GM19193 (cell line): ENCODE results near the gene GIT2.
A peak's percentile ranks its signal among the peaks of the same experiment; 100 is the strongest.

Source experiments
- POLR2A ChIP-seq: IDR thresholded peaks from 4 replicates; pipeline ENCODE4 v1.6.1; 2011; ENCODE audit not compliant: insufficient read depth, insufficient read length; ENCODE audit errors: extremely low read depth

The GIT2 gene

DNA sequence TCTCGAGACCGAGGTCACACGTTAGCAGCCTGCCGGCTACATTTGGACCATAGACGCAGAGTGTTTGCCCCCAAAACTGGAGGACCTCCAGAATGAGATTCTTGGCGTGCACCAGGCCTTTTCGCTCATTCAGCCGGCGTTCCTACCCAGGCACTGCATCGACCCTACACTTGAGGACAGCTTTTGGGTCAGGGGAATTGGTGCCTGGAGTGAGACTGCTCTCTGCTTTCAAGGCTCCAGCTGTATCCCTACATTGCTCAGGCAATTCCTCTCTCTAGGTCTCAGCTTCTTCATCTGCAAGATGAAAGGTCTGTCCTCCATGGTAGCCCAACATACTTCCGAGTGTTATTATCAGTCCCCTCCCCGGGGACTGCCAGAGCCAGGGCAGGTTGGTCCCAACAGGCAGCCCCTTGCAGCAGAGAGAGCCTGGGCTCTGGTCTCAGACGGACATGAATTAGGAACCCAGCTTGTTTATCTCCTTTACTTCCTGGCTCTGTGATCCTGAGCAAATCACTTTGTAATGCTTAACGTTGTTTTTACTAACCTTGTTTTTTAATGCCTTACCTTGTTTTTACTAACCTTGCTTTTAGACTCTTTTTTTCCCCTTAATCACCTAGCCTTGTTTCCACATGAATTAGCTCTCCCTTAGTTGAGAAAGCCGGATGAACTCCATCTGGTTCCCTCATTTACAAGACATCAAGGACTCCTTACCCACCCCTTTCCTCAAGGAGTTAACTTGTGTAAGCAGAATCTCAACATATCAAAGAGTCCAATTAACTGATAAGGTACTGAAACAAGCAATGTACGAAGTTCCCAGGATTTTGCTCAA, 95.2 kb downstream of the GIT2 start:
- TF ChIP-seq POLR2A: no peak

DNA sequence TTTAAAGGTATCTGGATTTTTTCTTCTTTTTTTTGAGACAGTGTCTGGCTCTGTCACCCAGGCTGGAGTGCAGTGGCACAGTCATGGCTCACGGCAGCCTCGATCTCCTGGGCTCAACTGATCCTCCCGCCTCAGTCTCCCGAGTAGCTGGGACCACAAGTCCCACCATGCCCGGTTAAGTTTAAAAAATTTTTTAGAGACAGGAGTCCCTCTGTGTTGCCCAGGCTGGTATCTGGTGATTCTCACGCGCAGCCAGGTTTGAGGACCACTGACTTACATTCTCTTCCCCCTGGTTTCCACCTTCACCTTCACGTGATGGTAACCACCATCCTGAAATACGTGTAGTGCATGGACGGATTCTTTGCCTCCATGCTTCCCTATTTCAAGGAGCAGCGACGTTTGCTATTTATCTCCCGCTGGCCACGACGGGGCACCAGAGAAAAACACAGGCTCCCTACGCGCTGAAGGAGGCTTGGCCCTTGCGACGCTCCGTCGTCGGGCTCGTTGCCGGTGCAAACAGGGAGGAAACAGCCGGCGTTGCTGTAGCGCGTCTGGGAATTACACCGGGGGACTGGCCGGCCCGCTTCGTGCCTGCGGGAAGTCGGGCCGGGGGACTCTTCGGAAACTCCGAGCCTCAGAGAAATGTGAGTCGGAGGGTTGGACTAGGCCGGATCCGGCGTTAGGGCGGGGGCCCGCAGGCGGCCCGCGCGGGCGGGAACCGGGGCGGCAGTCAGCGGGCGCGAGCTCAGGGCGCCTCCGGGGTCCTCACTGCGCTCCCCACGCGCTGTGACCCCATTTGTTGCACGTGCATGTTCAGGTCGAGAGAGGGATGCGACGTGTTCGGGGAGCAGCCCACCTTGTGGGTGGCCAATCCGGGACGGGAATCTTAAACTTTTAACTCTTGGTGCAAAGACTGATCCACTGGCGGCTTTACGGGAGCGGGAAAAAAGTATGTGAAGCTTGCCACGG, 96.1 kb downstream of the GIT2 start, which contains the start of gene TCHP:
Gene TCHP, plus strand, starts transcription at position 492 of the 969 bp plus-strand sequence. CDS start 2,753 bp downstream, outside the sequence.
- peak; percentile 80 for TF ChIP-seq POLR2A

DNA sequence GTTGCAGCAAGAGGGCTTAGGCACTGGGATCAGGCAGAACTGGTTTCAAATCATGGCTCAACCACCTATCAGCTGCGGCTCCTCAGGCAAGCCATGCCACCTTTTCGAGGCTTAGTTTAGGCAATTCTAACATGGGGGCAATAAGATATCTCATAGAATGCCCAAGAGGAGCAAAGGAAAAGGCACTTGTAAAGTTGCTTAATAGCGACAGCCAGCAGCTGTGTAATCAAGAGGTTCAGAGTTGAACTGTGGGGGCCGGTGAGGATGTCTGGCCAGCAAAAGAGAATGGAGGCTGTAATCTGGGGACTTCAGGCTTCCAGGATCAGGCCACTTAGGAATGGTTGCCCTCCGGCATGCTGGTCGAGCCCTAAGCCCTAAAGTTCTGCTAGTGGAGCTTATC, 99.1 kb downstream of the GIT2 start:
- TF ChIP-seq POLR2A: no peak

DNA sequence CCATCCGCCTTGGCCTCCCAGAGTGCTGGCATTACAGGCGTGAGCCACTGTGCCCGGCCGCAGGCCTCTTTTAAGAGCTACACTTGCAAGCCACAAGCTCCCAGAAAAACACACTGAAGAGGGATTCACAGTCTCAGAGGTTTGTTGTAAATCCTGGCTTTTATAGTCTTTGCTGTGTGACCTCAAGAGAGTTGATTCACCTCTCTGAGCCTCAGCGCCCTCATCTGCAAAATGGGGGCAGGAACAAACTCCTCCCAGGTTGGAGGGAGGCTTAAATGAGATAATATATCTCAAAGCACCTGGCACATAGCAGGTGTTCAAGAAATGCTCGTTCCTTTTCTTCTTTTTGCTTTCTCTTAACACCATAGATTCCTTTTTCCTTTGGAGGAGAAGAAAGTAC, 100.0 kb downstream of the GIT2 start:
- no peak for TF ChIP-seq POLR2A

DNA sequence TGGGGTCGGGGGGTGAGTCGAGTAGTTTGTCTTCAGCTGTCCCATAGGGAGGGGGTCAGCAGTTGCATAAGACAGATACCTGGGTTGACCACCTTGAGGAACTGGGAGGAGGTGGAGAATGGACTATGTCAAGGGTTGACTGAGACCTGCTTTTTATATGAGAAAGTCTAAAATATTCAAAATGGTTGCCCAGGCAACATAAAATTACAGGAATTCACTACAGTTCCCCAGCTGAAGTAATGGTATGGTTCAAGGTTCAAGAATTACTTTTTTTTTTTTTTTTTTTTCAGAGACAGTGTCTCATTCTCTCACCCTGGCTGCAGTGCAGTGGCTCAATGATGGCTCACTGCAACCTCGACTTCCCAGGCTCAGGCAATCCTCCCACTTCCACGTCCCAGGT, 101.2 kb downstream of the GIT2 start:
- TF ChIP-seq POLR2A: no peak

DNA sequence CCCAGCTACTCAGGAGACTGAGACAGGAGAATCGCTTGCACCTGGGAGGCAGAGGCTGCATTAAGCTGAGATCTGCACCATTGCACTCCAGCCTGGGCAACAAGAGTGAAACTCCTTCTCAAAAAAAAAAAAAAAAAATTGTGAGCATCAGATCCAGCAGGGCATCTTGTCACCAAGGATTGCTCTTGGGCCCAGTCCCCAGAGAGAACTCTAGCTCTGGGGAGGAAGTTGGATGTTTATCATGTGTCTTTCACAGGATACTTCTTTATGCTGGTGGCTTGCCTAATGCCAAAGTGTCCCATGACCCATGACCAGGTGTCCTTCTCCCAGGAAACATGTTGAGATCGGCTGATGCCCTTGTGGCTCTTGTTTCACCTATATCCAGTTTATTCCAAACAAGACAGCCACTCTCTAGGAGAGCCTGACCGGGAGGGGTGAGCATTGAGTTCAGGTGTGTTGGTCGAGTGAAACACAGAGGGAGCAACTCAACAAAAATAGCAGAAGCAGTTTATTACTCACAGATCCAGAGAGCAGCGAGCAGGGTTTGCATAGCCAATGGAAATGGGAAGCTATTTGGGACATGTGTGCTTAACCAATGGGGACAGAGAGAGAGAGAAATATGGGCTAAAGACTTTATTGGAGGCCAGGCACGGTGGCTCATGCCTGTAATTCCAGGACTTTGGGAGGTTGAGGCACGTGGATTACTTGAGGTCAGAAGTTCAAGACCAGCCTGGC, 102.7 kb downstream of the GIT2 start:
- TF ChIP-seq POLR2A: no peak

DNA sequence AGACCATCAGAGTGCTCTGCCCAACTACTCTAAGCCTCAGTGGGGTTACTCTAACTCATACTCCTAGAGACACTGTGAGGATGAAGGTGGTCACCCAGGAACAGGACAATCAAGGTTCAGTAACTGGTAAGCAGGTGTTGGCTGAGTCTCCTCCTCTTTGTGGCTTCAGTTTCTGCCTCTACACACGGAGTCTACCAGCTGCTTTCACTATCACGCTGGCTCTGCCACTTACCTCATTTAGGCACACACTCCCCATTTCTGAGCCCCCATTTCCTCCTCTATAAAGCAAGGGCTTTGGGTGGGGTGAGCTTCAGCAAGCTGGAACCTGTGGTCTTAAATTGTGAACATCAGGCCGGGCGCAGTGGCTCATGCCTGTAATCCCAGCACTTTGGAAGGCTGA, 103.4 kb downstream of the GIT2 start:
- no peak for TF ChIP-seq POLR2A

DNA sequence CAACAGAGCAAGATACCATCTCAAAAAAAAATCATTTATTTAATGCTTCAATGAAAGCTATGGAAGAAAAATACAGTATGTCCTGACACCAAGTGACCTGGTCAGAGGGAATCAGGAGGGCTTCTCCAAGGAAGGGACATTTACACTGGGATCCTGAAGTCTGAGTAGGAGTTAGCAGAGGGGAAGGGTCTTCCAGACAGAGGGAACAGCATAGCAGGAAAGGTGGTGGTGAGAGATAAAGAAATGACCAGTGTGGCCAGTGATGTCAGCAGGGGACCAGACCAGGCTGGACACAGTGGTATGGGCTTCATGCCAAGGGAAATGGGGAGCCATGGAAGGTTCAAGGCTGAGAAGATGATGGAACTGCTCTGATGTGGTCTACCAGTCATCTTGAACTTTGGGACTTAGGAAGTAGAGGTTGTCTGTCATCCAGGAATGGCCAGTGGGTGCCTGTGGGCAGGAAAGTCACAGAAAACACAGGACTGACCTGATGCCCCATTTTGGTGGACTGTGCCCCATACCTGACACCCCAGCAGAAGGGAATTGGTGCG, 103.9 kb downstream of the GIT2 start:
- TF ChIP-seq POLR2A: no peak

DNA sequence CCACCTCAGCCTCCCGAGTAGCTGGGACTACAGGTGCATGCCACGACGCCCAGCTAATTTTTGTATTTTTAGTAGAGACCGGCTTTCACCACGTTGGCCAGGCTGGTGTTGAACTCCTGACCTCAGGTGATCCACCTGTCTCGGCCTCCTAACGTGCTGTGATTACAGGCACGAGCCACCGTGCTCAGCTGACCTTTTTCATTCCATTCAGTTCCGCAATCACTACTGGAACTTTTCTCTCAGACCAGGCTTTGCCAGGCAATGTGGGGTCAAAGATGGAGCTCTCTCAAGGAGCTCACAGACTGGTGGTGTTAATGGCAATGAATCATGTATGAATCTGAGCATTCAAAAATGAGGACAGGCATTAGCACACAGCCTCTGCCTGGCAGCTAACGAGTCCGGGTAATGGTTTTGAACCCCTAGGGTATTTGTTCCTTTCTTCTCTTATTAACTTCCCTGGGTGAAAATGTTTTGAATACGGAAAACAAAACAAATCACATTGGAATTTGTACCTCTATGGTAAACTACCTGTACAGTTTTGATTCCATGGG, 105.5 kb downstream of the GIT2 start:
- no peak for TF ChIP-seq POLR2A

DNA sequence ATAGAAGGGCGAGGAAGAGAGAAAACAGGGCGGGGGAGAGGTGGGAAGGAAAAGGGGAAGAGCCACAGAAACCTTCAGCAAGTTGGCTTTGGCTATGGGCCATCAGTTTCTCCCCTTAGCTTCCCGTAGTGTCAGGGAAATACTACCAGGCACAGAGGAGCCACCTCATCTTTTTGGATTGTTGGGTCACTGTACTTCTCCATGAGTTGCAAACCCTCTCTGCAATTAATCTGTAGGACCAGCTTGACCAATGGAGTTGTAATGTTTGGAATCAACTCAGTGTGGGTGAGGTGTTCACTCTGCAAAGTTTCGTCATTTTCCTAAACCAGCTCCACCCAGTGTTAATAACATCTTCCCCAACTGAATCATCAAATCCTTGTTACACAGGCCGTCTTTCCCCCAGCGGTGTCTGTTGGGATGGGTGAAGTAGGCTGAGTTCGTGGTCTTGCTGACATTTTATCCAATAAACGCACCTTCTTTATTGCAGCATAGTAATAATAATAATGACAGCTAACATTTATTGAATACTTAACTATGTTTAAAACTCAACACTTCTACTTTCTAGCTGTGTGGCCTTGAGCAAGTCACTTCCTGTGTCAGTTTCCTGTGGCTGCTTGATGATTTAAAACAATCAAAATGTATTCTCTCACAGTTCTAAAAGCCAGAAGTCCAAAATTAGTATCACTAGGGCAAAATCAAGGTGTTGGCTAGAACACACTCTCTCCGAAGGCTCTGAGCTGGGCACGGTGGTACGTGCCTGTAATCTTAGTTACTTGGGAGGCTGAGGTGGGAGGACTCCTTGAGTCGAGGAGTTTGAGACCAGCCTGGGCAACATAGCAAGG, 107.8 kb downstream of the GIT2 start:
- no peak for TF ChIP-seq POLR2A

DNA sequence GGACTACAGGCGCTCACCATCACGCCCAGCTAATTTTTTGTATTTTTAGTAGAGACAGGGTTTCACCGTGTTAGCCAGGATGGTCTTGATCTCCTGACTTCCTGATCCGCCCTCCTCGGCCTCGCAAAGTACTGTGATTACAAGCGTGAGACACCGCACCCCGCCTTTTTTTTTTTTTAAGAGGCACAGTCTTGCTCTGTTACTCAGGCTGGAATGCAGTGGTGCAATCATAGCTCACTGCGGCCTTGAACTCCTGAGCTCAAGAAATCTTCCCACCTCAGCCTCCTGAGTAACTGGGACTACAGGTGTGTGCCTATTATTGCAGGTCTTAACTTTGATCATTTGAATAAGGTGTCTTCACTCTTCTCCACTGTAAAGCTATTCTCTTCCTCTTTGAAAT, 110.6 kb downstream of the GIT2 start:
- TF ChIP-seq POLR2A: no peak

DNA sequence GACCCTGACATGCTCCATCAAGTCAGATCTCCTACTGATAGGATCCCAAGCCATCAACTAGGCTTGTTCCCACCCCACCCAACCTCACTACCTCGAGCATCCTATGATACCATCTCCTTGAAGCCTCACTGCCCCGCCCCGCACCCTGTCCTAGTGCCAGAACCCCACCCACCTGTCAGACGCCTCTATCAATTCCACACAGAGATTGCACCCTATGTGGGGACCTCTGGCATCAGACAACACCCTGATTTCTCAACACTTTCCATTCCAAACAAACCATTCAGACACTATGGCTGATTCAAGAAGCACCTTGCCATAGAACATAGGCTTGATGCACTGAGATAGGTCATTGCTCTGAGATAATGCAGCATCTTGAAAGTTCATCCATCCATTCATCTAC, 112.7 kb downstream of the GIT2 start:
- TF ChIP-seq POLR2A: no peak

DNA sequence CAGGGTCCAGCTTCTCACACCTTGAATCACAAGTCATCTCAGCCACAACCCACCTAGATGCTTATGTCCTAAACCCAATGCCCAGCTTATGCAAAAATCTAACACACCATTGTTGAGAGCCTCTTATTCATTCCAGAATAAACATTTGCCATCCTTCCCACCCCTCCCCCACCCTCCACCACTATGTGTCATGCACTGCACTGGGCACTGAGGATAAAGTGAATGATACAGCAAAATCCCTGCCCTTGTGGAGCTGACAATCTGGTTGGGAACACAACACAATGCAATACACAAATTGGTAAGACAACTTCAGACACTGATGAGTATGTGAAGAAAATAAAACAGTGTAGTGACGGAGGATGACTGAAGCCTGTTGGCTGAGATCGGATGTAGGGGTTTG, 114.4 kb downstream of the GIT2 start:
- TF ChIP-seq POLR2A: no peak
